8988T (cell line): Measurements from ENCODE around the gene A1BG.
A peak's percentile ranks its signal among the peaks of the same experiment; 100 is the strongest.
"Not testable (repeated sequence)": the region's sequence is repeated elsewhere in the genome, so short reads cannot be mapped to it uniquely, and the experiment has no call there.

Source experiments
- DNase-seq: peaks from one replicate; pipeline ENCODE4 v3.0.0; 2011

Gene A1BG

DNA sequence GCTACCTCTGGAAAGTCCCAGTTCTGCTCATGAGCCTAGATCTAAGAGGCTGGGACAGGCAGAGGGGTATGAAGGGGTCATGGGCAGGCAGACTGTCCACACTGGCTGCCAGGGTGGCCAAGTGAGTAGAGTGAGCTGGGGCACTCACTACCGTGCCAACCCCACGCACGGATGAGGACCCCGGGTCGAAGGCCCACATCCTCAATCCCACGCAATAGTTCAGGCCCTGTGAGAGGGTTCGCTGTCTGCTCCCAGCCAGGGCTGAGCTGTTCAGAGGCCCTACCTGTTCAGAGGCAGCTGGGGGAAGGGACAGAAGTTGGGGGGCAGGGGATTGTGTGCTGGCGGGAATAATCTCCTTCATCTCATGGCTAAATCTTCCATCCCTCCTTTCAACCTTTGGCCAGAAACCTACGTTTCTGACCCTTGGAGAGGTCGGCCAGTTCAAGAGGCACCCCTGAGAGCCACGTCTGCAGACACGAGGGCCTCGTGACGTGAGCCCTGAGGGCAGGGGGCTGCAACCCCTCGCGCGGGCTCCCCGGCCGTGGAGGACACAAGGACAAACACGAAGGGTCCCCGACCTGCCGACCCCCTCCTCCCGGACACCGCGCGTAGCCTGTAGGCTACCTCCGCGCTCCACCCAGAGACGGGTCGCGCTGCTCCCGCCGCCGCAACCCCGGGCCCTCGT, 32.7 kb upstream of the A1BG start:
- no peak for DNase-seq

- DNase-seq = no peak
Measured at GRCh38 chr19:58385313-58385890, 32.1 kb upstream of the A1BG start.

- DNase-seq = no peak
Measured at GRCh38 chr19:58382997-58383603, 29.8 kb upstream of the A1BG start.

DNA sequence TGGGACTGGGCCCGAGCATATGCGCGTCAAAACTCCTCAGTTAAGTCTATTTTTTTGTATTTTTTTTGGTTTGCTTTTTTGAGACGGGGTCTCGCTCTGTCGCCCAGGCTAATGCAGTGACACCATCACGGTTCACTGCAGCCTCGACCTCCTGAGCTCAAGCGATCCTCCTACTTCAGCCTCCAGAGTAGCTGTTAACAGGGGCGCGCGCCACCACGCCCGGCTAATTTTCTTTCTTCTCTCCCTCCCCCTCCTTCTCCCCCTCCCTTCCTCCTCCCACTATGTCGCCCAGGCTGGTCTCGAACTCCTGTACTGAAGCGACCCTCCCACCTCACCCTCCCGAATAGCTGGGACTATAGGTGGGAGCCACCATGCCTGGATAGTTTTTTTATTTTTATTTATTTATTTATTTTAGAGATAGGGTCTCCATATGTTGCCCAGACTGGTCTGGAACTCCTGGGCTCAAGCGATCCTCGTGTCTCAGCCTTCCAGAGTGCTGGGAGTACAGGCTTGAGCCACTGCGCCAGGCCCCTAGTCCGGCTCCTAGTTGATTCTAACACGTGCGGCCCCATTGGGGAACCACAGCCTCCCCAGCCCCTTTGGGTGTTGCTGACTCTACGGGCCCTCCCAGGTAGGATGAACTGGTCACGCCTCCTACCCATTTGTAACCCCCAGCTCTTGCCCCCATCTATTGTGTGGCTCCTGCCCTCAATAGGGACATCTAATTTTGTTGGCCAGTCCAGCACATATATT, 28.3 kb upstream of the A1BG start:
- DNase-seq = no peak

DNA sequence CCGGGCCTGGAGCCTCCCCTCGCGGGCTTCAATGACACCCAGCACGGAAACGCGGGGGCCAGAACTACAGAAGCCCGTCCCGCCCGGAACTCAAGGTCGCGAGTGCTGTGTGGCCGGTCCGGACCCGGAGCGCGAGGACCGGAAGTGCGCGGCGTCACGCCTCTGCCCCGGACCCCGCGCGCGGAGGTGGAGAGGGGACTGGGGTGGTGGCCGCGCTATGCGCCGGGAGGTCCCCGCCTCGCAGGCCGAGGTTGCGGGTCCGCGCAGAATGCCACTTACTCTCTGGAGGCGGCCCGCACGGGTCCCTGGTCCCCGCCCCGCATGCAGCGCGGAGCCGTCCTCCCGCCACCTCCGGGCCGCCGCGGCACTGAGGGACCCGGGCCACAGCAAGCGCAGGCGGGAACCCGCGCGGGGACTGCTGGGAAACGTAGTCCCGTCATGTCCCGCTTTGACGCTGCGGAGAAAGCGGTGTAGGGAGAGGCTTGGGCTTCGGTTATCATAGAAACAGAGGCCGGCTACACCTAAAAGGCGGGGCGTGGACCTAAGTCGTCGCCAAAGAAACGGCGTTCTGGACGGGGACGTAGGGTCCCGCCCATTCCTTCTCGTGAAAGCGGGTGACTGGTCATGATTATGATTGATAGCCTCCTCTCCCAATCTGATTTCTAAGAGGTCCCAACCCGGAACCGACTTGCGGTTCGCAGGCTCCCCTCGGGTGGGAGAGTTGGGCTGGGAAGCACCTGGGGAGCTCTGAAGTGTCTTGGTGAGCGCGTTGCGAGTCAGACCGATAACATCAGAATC, 27.6 kb upstream of the A1BG start, which contains the start of gene ZNF837:
TSS of gene ZNF837 (minus strand) at position 369 of the 798 bp plus-strand sequence. CDS start 11,698 bp downstream, outside the sequence.
- peak; percentile 87 for DNase-seq

- no peak for DNase-seq
Measured at GRCh38 chr19:58380037-58380661, 26.9 kb upstream of the A1BG start.

- no peak for DNase-seq
Measured at GRCh38 chr19:58379246-58379645, 26.0 kb upstream of the A1BG start.

GRCh38 chr19:58376724-58377123, 23.4 kb upstream of the A1BG start:
- DNase-seq = not testable (repeated sequence)

GRCh38 chr19:58374200-58374599, 20.9 kb upstream of the A1BG start:
- DNase-seq = no peak

GRCh38 chr19:58372311-58373133, 19.2 kb upstream of the A1BG start:
- no peak for DNase-seq

DNA sequence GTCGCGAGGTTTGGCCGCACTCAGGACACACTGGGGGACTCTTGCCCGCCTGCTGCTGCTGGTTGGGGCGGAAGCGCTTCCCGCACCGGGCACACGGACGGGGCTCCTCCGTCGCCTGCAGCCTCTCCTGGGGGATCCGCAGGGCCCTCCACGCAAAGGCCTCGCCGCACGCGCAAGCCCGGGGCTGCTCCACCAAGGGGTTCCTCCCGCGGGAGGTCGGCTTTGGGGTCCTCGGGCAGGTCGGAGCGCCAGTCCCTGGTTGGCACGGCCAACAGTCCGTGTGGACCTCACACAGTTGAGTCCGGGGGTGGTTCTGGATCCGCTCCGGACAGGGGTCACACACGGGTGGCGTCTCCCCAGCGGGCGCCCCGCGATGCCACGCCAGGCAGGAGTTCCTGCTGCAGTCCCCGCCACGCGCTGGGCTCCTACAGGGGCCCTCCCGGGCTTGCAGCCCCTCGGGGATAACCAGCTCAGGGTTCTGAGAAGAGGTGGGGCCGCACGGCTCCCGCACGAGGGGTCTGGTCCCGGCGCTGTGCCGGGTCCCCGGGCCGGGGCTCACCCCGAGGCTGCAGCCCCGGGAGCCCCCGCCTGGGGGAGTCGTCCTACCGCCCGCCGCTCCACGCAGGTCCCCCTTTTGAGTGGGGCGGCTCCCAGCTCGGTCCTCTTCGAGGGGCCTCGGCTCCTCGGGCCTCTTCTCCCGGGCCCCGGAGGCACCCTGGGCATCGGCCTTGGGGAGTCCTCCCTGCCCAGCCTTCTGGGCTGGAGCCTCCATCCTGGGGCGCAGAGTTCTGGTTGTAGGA, 15.5 kb upstream of the A1BG start:
- no peak for DNase-seq

GRCh38 chr19:58367698-58368454, 14.6 kb upstream of the A1BG start:
- DNase-seq = no peak

GRCh38 chr19:58366585-58367430, 13.5 kb upstream of the A1BG start:
- no peak for DNase-seq

DNA sequence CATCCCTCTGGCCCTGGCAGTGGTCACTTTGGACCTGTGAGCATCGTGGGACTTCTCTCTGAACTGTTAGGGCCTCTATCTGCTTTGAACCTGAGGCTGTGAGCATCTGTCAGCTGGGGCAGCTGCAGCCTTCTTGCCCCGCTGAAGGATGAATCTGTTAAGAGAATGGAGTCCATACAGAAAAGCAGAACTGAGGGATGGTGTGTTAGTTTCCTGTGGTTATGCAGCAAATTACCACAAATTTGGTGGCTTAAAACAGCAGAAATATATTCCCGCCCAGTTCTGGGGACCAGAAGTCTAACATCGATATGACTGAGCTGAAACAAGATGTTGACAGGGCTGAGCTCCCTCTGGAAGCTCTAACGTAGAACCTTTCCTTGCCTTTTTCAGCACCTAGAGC, 10.9 kb upstream of the A1BG start:
- DNase-seq = no peak

DNA sequence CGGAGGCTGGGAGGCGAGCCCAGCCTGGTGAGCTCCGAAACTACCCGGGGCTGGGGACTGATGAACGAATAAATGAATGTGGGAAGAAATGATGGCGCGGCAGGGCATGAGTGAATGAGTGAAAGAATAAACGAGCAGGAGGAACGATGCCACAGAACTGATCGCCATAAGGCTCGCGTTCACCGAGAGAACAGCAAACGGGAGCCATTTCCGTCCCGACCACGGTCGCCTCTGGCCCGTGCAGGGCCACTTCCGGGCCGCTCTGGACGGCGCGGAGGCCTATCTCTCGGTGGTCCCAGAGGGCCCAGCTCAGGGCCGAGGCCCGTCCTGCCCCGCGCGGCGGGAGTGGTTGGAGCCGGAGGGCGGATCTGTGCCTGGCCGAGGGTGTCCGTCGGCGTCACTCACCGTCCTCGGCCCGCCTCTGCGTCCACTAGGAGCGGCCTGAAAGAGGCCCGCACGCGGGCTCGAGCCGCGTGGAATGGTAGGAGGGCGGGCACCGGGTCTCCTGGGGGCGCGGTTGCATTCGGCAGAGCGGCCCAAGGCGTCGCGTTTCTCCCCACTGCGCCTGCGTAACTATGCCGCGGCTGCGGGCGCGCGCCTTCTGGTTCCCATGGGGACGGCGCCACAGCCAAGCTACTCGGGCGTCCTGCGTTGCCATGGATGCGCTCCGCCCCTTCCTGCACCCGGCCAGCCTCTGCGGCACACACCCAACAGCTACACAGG, 9.1 kb upstream of the A1BG start, which contains the start of gene ZNF497:
TSS of gene ZNF497 (minus strand) at position 480 of the 723 bp plus-strand sequence. CDS start 5,116 bp downstream, outside the sequence.
- DNase-seq = peak; percentile 98

DNA sequence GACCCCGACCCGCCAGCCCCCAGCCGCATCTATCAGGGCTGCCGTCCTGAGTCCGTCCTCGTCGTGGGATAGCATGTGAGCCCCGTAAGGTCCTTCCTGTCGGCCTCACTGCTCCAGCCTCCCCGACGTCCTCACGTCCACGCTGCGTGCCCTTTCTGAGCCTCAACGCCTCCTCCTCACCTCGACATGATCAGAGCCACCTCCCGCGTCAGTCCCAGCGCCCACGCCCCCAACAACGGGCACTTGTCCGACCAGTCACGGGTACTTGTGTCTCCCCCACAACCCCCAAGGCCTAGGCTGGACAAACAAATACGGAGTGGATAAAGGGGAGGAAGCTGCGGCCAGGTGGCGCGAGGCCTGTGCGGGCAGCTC, 8.6 kb upstream of the A1BG start:
- peak; percentile 57 for DNase-seq

GRCh38 chr19:58357481-58358145, 4.3 kb upstream of the A1BG start:
- no peak for DNase-seq
